Breast epithelium (tissue), 3 donors: ENCODE measurements around the gene ZNF609.

Source experiments
- POLR2A ChIP-seq: fragments of 450-650 bp; IDR thresholded peaks from one replicate; pipeline ENCODE4 v1.6.1; 2016; ENCODE audit warnings: antibody characterized with exemption, mild to moderate bottlenecking, moderate library complexity
- POLR2AphosphoS5 ChIP-seq, 3 donors: sonication (generic); formaldehyde crosslinking; IDR thresholded peaks; one replicate each; pipeline ENCODE4 v1.6.1; 2017; ENCODE audit warnings: antibody characterized with exemption in 3 of 3
- TF ChIP-seq, protein P1 (sequence below), 3 donors: fragments of 450-650 bp; IDR thresholded peaks; one replicate each; pipeline ENCODE4 v1.5.1; 2016 to 2017; ENCODE audit warnings: antibody characterized with exemption in 3 of 3, mild to moderate bottlenecking in 3 of 3, moderate library complexity in 3 of 3

DNA sequence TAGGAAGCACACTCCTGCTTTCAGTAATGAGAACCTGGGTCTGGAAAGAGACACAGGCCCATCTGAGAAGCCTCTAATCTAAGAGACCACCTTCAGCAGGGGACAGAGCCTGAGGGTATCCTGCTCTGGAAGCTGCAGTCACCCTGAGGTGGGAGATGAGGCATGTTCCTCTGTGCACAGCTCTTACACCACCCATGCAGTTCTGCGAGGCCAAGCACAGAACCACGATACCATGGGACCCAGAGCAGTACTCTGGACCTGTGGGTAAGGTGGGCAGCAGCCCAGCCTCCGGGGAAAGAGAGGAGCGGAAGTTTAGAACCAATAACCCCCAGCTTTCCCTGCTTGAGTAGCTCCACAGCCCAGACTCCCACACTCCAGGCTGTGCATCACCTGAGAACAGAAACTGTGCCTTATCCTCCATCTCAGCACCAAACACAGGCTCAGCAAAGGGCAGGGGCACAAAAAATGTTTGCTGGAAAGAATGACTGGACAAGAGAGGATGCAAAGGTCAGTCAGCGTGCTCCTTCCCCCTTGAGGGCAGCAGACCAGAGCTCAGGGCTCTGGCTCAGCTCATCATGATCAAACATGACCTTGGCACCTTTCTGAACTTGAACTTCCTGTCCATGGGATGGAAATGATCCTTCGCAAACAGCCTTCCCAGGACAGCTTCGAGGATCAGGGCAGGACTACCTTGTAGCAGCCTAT, 271.9 kb downstream of the ZNF609 start:
- TF ChIP-seq, protein P1, sequence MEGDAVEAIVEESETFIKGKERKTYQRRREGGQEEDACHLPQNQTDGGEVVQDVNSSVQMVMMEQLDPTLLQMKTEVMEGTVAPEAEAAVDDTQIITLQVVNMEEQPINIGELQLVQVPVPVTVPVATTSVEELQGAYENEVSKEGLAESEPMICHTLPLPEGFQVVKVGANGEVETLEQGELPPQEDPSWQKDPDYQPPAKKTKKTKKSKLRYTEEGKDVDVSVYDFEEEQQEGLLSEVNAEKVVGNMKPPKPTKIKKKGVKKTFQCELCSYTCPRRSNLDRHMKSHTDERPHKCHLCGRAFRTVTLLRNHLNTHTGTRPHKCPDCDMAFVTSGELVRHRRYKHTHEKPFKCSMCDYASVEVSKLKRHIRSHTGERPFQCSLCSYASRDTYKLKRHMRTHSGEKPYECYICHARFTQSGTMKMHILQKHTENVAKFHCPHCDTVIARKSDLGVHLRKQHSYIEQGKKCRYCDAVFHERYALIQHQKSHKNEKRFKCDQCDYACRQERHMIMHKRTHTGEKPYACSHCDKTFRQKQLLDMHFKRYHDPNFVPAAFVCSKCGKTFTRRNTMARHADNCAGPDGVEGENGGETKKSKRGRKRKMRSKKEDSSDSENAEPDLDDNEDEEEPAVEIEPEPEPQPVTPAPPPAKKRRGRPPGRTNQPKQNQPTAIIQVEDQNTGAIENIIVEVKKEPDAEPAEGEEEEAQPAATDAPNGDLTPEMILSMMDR (IDR thresholded peaks at IDR 0.05), result no peak
- no peak for TF ChIP-seq POLR2A
- TF ChIP-seq POLR2AphosphoS5 (IDR thresholded peaks at IDR 0.05), result no peak
